T-helper 2 cell treated with Interferon-gamma antibody and Interleukin-4, amounts not matched to agents 5 μg/mL and 100 μg/mL, for 36 hours (primary cell): ENCODE measurements around the gene BMP2.

Experiments used
- DNase-seq: peaks from one replicate; pipeline ENCODE4 v3.0.0; 2021; ENCODE audit warnings: low spot score
- H3K27ac Mint-ChIP-seq: one replicate; pipeline ENCODE4 v1.8.0; 2021; ENCODE audit warnings: mild to moderate bottlenecking, mixed read lengths
- H3K27me3 Mint-ChIP-seq: one replicate; pipeline ENCODE4 v1.8.0; 2021; ENCODE audit warnings: low read depth, mixed read lengths
- H3K36me3 Mint-ChIP-seq: one replicate; pipeline ENCODE4 v1.8.0; 2021; ENCODE audit warnings: low read depth, mixed read lengths
- H3K4me1 Mint-ChIP-seq: one replicate; pipeline ENCODE4 v1.8.0; 2021; ENCODE audit warnings: low read depth, mixed read lengths
- H3K4me3 Mint-ChIP-seq: one replicate; pipeline ENCODE4 v1.8.0; 2022; ENCODE audit warnings: mild to moderate bottlenecking, moderate library complexity, mixed read lengths
- H3K9me3 Mint-ChIP-seq: one replicate; pipeline ENCODE4 v1.8.0; 2021; ENCODE audit warnings: mixed read lengths

BMP2 gene

GRCh38 chr20:6829510-6830116 lies 62.1 kb downstream of the BMP2 start:
- H3K27me3 Mint-ChIP-seq = no peaks in the 10 kb centered on the region
- H3K9me3 Mint-ChIP-seq = no peaks in the 10 kb centered on the region
- no peak overlapping the region for H3K27ac Mint-ChIP-seq
- H3K36me3 Mint-ChIP-seq = no peaks in the 10 kb centered on the region
- H3K4me1 Mint-ChIP-seq = no peaks in the 10 kb centered on the region
- no peak for DNase-seq
- H3K4me3 Mint-ChIP-seq = no peak overlapping the region
